ENCODE data around the gene SLC4A3. TPM values are rescaled to one million over a fixed set of nuclear protein-coding genes. Genes with fewer than 3 reads are reported as not detected.

The SLC4A3 gene
- polyA plus RNA-seq, 1 donor (not counting 4 experiments of a cell fraction or from before 2014, with no cell fraction given) = 6.2 TPM

DNA sequence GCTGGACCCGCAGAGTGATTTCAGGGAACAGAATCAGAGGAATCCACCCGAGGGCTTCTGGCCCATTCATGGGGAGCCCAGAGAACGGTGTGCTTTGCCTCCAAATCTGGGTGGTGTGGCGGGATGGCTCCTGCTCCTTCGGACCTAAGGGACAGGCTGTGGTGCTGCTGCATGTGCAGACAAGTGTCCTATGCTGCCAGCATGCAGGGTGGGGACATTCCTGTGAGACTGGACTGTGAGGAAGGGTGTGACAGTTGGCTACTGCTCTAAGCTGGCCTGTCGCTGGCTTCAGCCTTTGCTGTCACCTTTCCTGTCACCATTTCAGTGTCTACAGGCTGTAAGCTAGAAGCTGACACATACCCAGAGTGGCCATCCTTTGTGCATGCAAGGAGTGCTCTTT lies 2.9 kb upstream of the SLC4A3 start:
- DNase-seq (ENCODE audit: low read depth, low spot score) = no peak
- dilution Hi-C loops (cut with MboI; ENCODE audit: extremely low pct_ligation_motif_present, low sequenced_read_pairs) = no loop called here

GRCh38 chr2:219625179-219625578 lies 2.3 kb upstream of the SLC4A3 start:
- H3K4me3 ChIP-seq (ENCODE audit: control insufficient read depth in 2 of 3, extremely low read depth in 1 of 3, insufficient read depth in 2 of 3, low read depth in 1 of 3, low read length in 3 of 3) = no peak overlapping the region
- FAIRE-seq (no peak), DNase-seq (ENCODE audit: low read depth, low spot score) (no peak)
- H3K27ac ChIP-seq (ENCODE audit: control insufficient read depth, insufficient read depth, low read length) = no peak overlapping the region
- no peak overlapping the region for H2AFZ ChIP-seq (ENCODE audit: control insufficient read depth, low read length)
- H3K36me3 ChIP-seq (ENCODE audit: control insufficient read depth in 2 of 2, extremely low read depth in 1 of 2, insufficient read depth in 2 of 2, low read length in 2 of 2) = peaks cover 0 to under 1% of the 10 kb centered on the region in 2 experiments
- H3K9me3 ChIP-seq (ENCODE audit: control insufficient read depth, low read depth, low read length) = no peaks in the 10 kb centered on the region
- dilution Hi-C loops (cut with MboI; ENCODE audit: extremely low pct_ligation_motif_present, low sequenced_read_pairs) = no loop called here
- peaks cover 8% of the 10 kb centered on the region for H3K4me1 ChIP-seq (ENCODE audit: control insufficient read depth, extremely low read depth, insufficient read depth, low read length)
- H3K9me1 ChIP-seq (ENCODE audit: control insufficient read depth, extremely low read depth, insufficient read depth, low read length) = no peaks in the 10 kb centered on the region
- no peaks in the 10 kb centered on the region for H4K20me1 ChIP-seq (ENCODE audit: control insufficient read depth, extremely low read depth, insufficient read depth, low read length)
- no peak overlapping the region for H3K4me2 ChIP-seq (ENCODE audit: control insufficient read depth, extremely low read depth, insufficient read depth, low read depth, low read length)
- H3K79me2 ChIP-seq (ENCODE audit: control insufficient read depth, insufficient read depth, low read length) = peaks cover 2% of the 10 kb centered on the region
- TF ChIP-seq EZH2 (IDR thresholded peaks at IDR 0.05; ENCODE audit: low read length) = no peak
- TF ChIP-seq, protein P1, sequence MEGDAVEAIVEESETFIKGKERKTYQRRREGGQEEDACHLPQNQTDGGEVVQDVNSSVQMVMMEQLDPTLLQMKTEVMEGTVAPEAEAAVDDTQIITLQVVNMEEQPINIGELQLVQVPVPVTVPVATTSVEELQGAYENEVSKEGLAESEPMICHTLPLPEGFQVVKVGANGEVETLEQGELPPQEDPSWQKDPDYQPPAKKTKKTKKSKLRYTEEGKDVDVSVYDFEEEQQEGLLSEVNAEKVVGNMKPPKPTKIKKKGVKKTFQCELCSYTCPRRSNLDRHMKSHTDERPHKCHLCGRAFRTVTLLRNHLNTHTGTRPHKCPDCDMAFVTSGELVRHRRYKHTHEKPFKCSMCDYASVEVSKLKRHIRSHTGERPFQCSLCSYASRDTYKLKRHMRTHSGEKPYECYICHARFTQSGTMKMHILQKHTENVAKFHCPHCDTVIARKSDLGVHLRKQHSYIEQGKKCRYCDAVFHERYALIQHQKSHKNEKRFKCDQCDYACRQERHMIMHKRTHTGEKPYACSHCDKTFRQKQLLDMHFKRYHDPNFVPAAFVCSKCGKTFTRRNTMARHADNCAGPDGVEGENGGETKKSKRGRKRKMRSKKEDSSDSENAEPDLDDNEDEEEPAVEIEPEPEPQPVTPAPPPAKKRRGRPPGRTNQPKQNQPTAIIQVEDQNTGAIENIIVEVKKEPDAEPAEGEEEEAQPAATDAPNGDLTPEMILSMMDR (optimal IDR thresholded peaks at IDR 0.05 in 1 of 3, IDR thresholded peaks at IDR 0.05 in 1 of 3, conservative IDR thresholded peaks at IDR 0.05 in 1 of 3; ENCODE audit: extremely low read depth in 1 of 3, insufficient read depth in 2 of 3, low read length in 3 of 3) = no peak
- no peaks in the 10 kb centered on the region for H3K27me3 ChIP-seq (ENCODE audit: control insufficient read depth, extremely low read depth, insufficient read depth, low read length)
- no peak overlapping the region for H3K9ac ChIP-seq (ENCODE audit: control insufficient read depth, extremely low read depth, insufficient read depth, low read length)

More for the DNA sequence above, 2.9 kb upstream of the SLC4A3 start:
- Histone ChIP-seq H3K79me2 (ENCODE audit: control insufficient read depth, insufficient read depth, low read length) (peaks cover 2% of the 10 kb centered on the region), H3K27me3 (ENCODE audit: control insufficient read depth, extremely low read depth, insufficient read depth, low read length) (no peaks in the 10 kb centered on the region), H3K4me1 (ENCODE audit: control insufficient read depth, extremely low read depth, insufficient read depth, low read length) (peaks cover 8% of the 10 kb centered on the region), H3K4me2 (ENCODE audit: control insufficient read depth, extremely low read depth, insufficient read depth, low read depth, low read length) (no peak overlapping the region), H3K9ac (ENCODE audit: control insufficient read depth, extremely low read depth, insufficient read depth, low read length) (no peak overlapping the region), H3K4me3 (ENCODE audit: control insufficient read depth in 2 of 3, extremely low read depth in 1 of 3, insufficient read depth in 2 of 3, low read depth in 1 of 3, low read length in 3 of 3) (no peak overlapping the region), H2AFZ (ENCODE audit: control insufficient read depth, low read length) (no peak overlapping the region), H4K20me1 (ENCODE audit: control insufficient read depth, extremely low read depth, insufficient read depth, low read length) (no peaks in the 10 kb centered on the region), H3K36me3 (ENCODE audit: control insufficient read depth in 2 of 2, extremely low read depth in 1 of 2, insufficient read depth in 2 of 2, low read length in 2 of 2) (no peaks in the 10 kb centered on the region), H3K9me1 (ENCODE audit: control insufficient read depth, extremely low read depth, insufficient read depth, low read length) (no peaks in the 10 kb centered on the region), H3K9me3 (ENCODE audit: control insufficient read depth, low read depth, low read length) (no peaks in the 10 kb centered on the region), H3K27ac (ENCODE audit: control insufficient read depth, insufficient read depth, low read length) (no peak overlapping the region)
- no peak for FAIRE-seq
- TF ChIP-seq, protein P1 (optimal IDR thresholded peaks at IDR 0.05 in 1 of 3, IDR thresholded peaks at IDR 0.05 in 1 of 3, conservative IDR thresholded peaks at IDR 0.05 in 1 of 3; ENCODE audit: extremely low read depth in 1 of 3, insufficient read depth in 2 of 3, low read length in 3 of 3) = no peak
- TF ChIP-seq EZH2 (IDR thresholded peaks at IDR 0.05; ENCODE audit: low read length) = no peak
